Immature natural killer cell (primary cell): ENCODE results near the gene BNIP5. TPM values are rescaled to one million over a fixed set of nuclear protein-coding genes. Genes with fewer than 3 reads are reported as not detected.
A peak's percentile ranks its signal among the peaks of the same experiment; 100 is the strongest.

ENCODE experiments used
- DNase-seq, 3 donors: peaks; one replicate each; pipeline ENCODE4 v3.0.0; 2022; ENCODE audit warnings: mixed read lengths in 1 of 3
- H3K27ac Mint-ChIP-seq, 6 donors: one replicate each; pipeline ENCODE4 v1.8.0; 2020; ENCODE audit warnings: mixed read lengths in 6 of 6, mild to moderate bottlenecking in 5 of 6, inconsistent platforms in 4 of 6, moderate library complexity in 3 of 6
- H3K27me3 Mint-ChIP-seq, 3 donors: one replicate each; pipeline ENCODE4 v1.8.0; 2020 to 2021; ENCODE audit warnings: low read depth in 3 of 3, mild to moderate bottlenecking in 3 of 3, mixed read lengths in 3 of 3, moderate library complexity in 3 of 3, inconsistent platforms in 1 of 3
- H3K36me3 Mint-ChIP-seq, 3 donors: one replicate each; pipeline ENCODE4 v1.8.0; 2020; ENCODE audit warnings: mixed read lengths in 3 of 3, inconsistent platforms in 2 of 3, mild to moderate bottlenecking in 2 of 3
- H3K4me1 Mint-ChIP-seq, 2 donors: one replicate each; pipeline ENCODE4 v1.8.0; 2020; ENCODE audit warnings: inconsistent platforms in 2 of 2, mild to moderate bottlenecking in 2 of 2, mixed read lengths in 2 of 2, moderate library complexity in 1 of 2
- H3K4me3 Mint-ChIP-seq, 5 donors: one replicate each; pipeline ENCODE4 v1.8.0; 2020; ENCODE audit warnings: mild to moderate bottlenecking in 5 of 5, mixed read lengths in 5 of 5, inconsistent platforms in 3 of 5, moderate library complexity in 3 of 5
- H3K9me3 Mint-ChIP-seq, 6 donors: one replicate each; pipeline ENCODE4 v1.8.0; 2020; ENCODE audit warnings: mild to moderate bottlenecking in 6 of 6, mixed read lengths in 6 of 6, inconsistent platforms in 4 of 6, moderate library complexity in 3 of 6
- polyA plus RNA-seq, 3 donors: library from polyadenylated mRNA; unstranded; fragments of 300-500 nt; fragmentation: Illumina TruSeq; gene quantifications; one replicate each; pipeline ENCODE4 v1.2.3, GENCODE V29; 2021

The BNIP5 gene
- polyA plus RNA-seq, 3 donors from 2014 or later: not detected

DNA sequence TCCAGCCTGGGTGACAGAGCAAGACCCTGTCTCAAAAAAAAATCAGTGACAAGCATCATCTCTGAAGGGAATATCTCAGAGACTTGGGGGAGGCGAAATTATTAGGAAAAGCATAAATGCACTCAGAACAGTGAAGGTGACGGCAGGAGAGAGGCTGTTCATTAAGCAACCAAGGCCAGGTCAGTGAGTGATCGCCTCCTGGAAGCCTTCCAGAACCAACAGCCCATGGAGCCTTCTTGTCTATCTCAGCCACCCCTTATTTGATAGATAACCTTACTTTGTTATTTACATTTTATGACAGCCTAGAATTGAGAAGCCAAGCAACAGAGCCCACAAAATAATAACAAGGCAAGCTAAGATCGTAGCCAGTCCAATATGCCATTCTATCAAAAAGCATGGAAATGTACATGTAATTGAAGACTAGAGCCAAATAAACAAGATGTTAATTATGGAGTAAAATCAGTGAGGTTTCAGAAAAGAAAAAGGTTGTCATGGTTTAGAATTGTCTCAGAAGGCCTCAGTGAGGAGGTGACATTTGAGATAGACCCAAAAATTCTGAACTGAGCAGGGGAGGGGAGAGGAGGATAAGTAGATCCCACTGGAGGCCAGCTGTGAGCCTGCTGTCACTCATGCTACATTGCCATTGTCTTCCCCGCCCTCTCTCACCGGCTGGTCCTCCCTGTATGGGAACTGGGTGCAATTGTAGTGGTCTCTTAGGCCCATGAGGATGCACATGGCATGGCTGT lies 17.8 kb downstream of the BNIP5 start:
- H3K9me3 Mint-ChIP-seq: no peaks in the 10 kb centered on the region
- peaks cover 0 to 2% (median 2%) of the 10 kb centered on the region in 3 donors for H3K27me3 Mint-ChIP-seq
- H3K27ac Mint-ChIP-seq: peak overlapping the region in 1 of 6 donors; percentile 5
- no peak for DNase-seq
- H3K4me3 Mint-ChIP-seq: no peak overlapping the region
- H3K4me1 Mint-ChIP-seq: peaks cover 4 to 5% of the 10 kb centered on the region in 2 donors
- no peaks in the 10 kb centered on the region for H3K36me3 Mint-ChIP-seq

DNA sequence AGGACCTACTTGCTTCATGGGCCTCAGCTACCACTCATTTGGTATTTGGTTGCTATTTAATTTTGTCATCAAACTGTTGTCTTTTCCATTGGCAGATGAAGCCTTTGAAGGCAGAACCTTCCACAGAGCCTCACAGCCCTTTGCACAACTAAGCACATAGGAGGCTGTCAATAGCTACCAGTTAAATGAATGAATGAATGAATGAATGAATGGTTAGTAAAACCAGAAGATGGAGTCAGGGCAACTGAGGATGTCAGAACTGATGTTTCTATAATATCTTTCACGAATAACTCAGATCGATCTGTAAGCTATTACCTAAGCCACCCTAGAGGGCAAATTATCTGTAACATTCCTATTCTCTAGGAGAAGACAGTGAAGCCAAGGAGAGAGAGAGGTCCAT lies 19.1 kb downstream of the BNIP5 start:
- H3K4me3 Mint-ChIP-seq: no peak overlapping the region
- no peak for DNase-seq
- H3K4me1 Mint-ChIP-seq: peaks cover 4 to 5% of the 10 kb centered on the region in 2 donors
- peaks cover 2% of the 10 kb centered on the region in 3 donors for H3K27me3 Mint-ChIP-seq
- no peaks in the 10 kb centered on the region for H3K36me3 Mint-ChIP-seq
- H3K9me3 Mint-ChIP-seq: no peaks in the 10 kb centered on the region
- H3K27ac Mint-ChIP-seq: no peak overlapping the region

DNA sequence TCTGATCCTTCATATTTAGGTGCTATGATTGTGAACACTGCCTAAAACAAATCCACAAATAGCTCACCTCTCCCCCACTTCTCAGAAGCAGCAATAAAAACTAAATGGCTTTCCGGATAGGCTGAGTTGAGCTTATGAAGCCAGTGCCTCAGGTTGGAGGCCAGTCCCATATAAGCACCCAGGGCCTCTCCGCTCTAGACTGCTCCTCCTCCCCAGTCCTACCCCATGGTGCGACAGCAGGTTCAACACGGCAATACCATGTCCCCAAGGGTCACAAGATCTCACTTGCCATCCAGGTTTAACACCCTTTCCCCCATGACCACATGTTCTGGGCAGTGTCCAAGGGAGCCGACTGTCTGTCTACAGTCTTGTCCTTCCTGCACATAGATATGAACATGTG lies 20.8 kb downstream of the BNIP5 start:
- H3K27me3 Mint-ChIP-seq: peaks cover 2 to 3% (median 2%) of the 10 kb centered on the region in 3 donors
- H3K27ac Mint-ChIP-seq: no peak overlapping the region
- H3K4me1 Mint-ChIP-seq: peaks cover 4 to 5% of the 10 kb centered on the region in 2 donors
- H3K9me3 Mint-ChIP-seq: no peaks in the 10 kb centered on the region
- DNase-seq: no peak
- no peaks in the 10 kb centered on the region for H3K36me3 Mint-ChIP-seq
- H3K4me3 Mint-ChIP-seq: no peak overlapping the region

DNA sequence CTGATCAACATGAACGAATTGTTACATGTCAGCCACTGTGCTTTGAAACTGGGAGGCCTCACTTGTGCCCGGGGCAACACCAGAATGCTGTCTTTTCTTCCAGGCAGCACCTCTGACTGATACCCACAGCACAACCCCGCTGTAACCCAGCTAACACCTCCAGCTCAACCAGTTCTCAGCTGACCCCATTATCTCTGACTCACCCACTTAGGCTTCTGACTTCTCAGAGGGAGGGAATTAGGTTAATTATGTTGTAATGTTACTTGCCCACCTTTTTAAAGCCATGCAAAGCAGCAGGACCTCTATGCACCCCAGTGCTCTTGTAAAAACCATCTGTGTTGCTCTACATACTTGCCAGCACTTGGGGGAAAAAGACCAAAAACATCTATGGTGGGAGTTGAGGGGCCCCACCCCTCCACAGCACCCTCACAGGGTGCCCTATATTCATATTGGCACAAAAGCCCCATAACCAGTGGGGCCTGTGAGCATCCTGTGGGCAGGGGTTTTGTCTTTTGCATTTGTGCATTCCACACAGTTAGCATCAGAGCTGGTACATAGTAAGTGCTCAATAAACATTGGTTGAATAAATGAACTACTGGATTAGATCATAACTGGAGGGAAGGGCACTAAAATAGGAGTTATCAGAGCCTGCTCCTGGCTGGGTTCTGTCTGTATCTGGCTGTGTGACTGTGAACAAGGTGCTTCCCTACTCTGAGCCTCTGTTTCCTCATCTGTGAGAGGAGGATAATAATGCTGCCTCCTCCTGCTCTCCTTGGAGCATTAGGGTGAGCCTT lies 22.3 kb downstream of the BNIP5 start:
- Mint-ChIP-seq H3K27me3 (peaks cover 3 to 7% (median 3%) of the 10 kb centered on the region in 3 donors), H3K9me3 (no peaks in the 10 kb centered on the region), H3K36me3 (no peaks in the 10 kb centered on the region), H3K4me3 (peak overlapping the region in 2 of 5 donors; percentile 6 to 11), H3K27ac (peak overlapping the region in 3 of 6 donors; percentile 60 to 86 (median 66)), H3K4me1 (peaks cover 4 to 5% of the 10 kb centered on the region in 2 donors)
- DNase-seq: peak in 1 of 3 donors; percentile 55

DNA sequence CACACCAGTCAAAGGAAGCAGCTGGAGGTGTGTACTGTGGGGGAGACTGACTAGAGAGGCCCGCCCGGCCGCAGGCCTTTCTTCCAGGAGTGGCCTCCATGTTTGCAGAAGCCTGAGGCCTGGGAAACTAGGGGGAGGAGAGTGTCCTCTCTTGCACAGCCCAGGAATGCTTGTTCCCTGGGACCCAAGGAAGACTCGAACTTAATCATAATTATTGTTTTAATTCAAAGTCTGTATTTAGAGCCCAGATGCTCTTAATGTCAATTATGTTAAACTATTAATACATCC lies 23.1 kb downstream of the BNIP5 start:
- Mint-ChIP-seq H3K4me3 (no peak overlapping the region), H3K4me1 (peaks cover 4 to 5% of the 10 kb centered on the region in 2 donors), H3K27ac (peak overlapping the region in 1 of 6 donors; percentile 66), H3K27me3 (peaks cover 3 to 7% (median 5%) of the 10 kb centered on the region in 3 donors), H3K36me3 (no peaks in the 10 kb centered on the region), H3K9me3 (no peaks in the 10 kb centered on the region)
- DNase-seq: no peak

DNA sequence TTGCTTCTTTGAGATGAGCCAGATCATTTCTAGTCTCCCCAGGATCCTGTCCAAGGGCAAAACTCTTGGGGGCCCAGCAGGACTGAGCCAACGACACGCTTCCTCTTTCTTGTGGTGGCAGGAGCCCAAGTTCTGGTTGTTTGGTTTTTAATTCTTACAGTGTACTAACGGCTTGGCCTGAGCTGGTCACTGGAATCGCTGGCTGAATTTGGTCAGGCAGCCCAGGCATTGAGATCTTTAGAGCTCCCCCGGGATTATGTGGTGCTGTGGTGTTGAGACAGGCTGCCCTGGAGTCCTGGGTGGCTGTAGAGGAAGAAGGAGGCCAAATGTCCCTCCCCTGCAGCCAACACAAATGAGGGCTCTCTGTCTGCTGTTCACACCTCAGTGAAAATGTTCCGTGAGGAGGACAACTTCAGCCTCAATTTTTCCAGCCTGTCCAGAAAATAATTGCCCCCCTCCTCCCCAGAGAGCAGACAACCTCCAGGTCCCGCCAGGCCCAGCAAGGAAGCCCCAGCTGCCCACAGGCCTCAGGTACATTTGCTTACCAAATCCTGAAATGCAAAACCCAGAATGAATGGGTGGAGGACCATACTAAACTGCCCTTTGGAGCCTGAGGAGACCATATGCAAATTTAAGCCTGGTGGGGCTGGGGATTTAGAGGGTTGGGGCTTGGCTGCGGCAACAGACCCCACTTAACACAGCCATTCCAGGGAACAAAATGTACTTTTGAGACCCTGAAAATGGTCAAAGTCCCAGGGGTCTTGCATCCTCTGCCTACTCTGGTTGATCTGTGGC lies 23.6 kb downstream of the BNIP5 start:
- Mint-ChIP-seq H3K27me3 (peaks cover 3 to 7% (median 7%) of the 10 kb centered on the region in 3 donors), H3K4me3 (no peak overlapping the region), H3K36me3 (no peaks in the 10 kb centered on the region), H3K9me3 (no peaks in the 10 kb centered on the region), H3K27ac (no peak overlapping the region), H3K4me1 (peaks cover 4 to 5% of the 10 kb centered on the region in 2 donors)
- no peak for DNase-seq

DNA sequence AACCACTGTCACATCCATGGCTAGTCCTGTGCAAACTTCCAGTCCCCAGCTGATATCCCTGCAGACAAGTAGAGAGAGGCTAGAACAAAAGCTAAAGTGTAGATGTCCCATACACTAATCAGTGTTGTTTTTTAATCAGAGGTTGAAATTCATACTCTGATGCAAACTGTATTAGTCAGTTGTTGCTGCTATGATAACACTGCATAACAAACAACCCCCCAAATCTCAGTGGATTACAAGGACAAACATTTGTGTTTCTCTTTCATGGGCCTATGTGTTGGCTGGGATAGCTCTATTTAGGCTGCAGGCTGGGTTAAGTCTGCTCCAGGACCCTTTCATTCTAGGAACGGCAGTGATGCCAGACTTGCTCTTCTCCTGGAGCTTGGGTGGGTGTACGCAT lies 26.8 kb downstream of the BNIP5 start:
- H3K4me1 Mint-ChIP-seq: peaks cover 4 to 5% of the 10 kb centered on the region in 2 donors

DNA sequence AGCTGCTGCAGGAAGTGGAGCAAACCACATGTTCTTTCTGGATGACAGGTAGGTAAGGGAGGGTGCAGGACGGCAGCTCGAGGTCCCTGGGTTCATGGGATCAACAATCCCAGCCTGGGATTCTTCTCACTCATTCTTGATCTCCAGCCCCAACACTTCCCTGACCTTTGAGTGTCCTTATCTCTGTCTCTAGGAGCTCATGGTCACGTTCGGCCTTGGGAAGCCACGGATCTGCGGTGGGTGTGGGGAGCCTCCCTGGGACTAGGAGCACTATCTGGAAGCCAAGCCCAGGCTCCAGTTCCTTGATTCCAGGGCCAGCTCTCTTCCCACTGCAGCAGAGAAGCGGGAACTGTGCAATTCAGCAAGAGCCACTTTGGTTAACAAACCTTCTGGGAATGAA lies 27.5 kb downstream of the BNIP5 start:
- DNase-seq: no peak
- Mint-ChIP-seq H3K27ac (peak overlapping the region in 1 of 6 donors; percentile 12), H3K4me3 (no peak overlapping the region), H3K36me3 (no peaks in the 10 kb centered on the region), H3K9me3 (no peaks in the 10 kb centered on the region), H3K4me1 (peaks cover 2 to 3% of the 10 kb centered on the region in 2 donors), H3K27me3 (peaks cover 3 to 10% (median 5%) of the 10 kb centered on the region in 3 donors)

More for the DNA sequence above, 26.8 kb downstream of the BNIP5 start:
- Mint-ChIP-seq H3K36me3 (no peaks in the 10 kb centered on the region), H3K27ac (no peak overlapping the region), H3K4me3 (no peak overlapping the region), H3K9me3 (no peaks in the 10 kb centered on the region), H3K27me3 (peaks cover 3 to 10% (median 5%) of the 10 kb centered on the region in 3 donors)
- DNase-seq: no peak

DNA sequence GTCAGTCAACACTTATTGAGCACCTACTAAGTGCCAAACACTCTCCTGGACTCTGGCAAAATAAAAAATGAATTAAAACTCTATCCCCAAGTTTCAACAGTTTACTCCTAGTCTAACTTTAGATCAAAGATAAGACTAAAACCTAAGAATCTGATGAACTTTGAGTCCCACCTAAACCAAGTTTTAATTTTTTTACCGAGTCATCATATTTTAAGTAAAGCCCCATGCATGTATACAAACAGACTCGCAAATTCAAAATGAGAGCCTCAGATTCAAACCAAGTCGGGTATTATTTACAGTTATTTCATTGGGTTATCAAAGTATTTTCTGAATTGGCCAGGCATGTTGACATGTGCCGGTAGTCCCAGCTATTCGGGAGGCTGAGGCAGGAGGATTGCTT lies 28.2 kb downstream of the BNIP5 start:
- no peaks in the 10 kb centered on the region for H3K4me1 Mint-ChIP-seq
- H3K27me3 Mint-ChIP-seq: peaks cover 3 to 10% (median 5%) of the 10 kb centered on the region in 3 donors
- H3K4me3 Mint-ChIP-seq: no peak overlapping the region
- no peak overlapping the region for H3K27ac Mint-ChIP-seq
- no peak for DNase-seq
- no peaks in the 10 kb centered on the region for H3K9me3 Mint-ChIP-seq
- no peaks in the 10 kb centered on the region for H3K36me3 Mint-ChIP-seq

DNA sequence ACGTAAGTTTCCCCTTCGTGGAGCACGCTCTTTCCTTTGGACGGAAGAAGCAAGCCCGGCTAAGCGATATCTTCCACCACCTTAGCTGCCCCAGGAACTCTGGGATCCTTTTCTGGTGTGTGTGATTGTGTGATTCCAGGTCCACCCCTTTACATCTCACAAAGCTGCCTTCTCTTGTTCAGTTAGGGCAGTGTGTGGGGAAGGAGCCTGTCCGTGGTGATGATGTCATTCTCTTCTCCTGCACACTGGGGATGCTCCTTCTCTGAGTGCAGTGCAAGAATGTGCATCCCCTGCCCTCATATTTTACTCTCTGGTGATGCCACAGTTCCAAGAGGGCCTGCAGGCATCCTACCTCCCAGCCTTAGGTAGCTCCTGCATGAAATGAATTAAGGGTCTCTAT lies 30.3 kb downstream of the BNIP5 start:
- peaks cover 8% of the 10 kb centered on the region in 2 donors for H3K4me1 Mint-ChIP-seq
- no peak for DNase-seq
- no peak overlapping the region for H3K4me3 Mint-ChIP-seq
- H3K27ac Mint-ChIP-seq: no peak overlapping the region
- peaks cover 2 to 14% (median 5%) of the 10 kb centered on the region in 3 donors for H3K27me3 Mint-ChIP-seq
- no peaks in the 10 kb centered on the region for H3K9me3 Mint-ChIP-seq
- H3K36me3 Mint-ChIP-seq: no peaks in the 10 kb centered on the region

DNA sequence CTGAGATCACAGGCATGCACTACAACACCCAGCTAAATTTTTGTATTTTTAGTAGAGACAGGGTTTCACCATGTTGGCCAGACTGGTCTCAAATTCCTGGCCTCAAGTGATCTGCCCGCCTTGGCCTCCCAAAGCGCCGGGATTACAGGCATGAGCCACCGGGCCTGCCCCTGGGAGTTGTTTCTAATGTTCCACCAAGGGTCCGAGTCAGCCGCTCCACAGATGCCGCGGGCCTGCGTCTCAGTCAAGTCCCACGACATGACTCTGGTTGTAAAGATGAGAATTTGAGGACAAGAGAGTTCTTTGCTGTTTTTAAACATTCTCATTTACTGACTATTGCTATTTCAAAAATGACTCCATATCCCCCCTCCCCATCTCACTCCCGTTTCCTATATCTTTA lies 30.8 kb downstream of the BNIP5 start:
- Mint-ChIP-seq H3K4me1 (peaks cover 8% of the 10 kb centered on the region in 2 donors), H3K4me3 (no peak overlapping the region), H3K27ac (no peak overlapping the region), H3K9me3 (no peaks in the 10 kb centered on the region), H3K27me3 (peaks cover 2 to 18% (median 5%) of the 10 kb centered on the region in 3 donors), H3K36me3 (no peaks in the 10 kb centered on the region)
- no peak for DNase-seq

DNA sequence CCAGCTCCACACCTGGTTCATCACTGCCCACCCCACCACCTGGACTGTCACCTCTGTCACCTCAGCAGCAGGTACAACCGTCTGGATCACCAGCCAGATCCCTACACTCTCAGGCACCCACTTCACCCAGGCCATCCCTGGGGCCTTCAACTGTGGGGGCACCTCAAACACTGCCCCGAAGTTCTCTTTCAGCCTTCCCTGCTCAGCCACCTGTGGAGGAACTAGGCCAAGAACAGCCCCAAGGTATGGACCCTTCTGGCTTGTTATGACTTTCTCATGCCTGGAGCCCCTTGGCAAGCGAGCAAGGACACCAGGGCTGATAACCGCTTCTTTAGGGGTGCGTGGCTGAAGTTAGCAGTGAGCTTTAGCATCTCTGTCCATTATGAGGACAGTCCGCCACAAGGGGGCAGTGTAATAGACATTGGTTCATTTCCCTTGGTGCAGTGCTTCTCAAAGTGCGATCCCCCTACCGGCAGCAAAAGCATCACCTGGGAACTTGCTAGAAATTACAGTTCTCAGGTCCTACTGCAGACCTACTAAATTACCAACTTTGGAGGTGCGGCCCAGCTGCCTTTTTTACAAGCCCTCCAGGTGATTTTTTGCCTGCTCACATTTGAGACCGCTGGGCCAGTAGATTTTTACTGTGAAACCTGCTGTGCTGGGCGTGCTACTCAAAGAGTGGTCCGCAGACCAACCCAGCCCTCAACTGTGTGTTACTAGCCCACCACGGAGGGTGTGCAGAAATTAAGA lies 34.3 kb downstream of the BNIP5 start:
- Mint-ChIP-seq H3K9me3 (no peaks in the 10 kb centered on the region), H3K27ac (peak overlapping the region in 1 of 6 donors; percentile 23), H3K4me3 (no peak overlapping the region), H3K27me3 (peaks cover 2 to 22% (median 4%) of the 10 kb centered on the region in 3 donors), H3K36me3 (no peaks in the 10 kb centered on the region), H3K4me1 (peaks cover 8% of the 10 kb centered on the region in 2 donors)
- peak; percentile 79 to 87 (median 85) for DNase-seq

DNA sequence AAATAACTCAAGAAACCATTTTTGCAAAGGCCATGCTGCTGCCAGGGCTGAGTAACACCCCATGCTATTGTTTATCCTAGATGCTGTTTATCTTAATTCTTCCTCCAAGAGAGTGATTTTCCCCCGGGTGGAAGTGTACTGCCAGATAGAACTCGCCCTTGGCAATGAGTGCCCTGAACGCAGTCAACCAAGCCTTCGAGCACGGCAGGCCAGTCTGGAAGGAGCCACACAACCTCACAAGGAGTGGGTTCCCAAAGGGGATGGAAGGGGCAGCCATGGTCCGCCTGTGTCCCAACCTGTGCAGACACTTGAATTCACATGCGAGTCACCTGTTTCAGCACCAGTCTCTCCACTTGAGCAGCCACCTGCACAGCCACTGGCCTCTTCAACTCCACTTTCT lies 34.9 kb downstream of the BNIP5 start:
- no peak overlapping the region for H3K27ac Mint-ChIP-seq
- H3K4me1 Mint-ChIP-seq: peaks cover 8% of the 10 kb centered on the region in 2 donors
- DNase-seq: no peak
- no peaks in the 10 kb centered on the region for H3K36me3 Mint-ChIP-seq
- no peak overlapping the region for H3K4me3 Mint-ChIP-seq
- H3K9me3 Mint-ChIP-seq: no peaks in the 10 kb centered on the region
- peaks cover 2 to 22% (median 4%) of the 10 kb centered on the region in 3 donors for H3K27me3 Mint-ChIP-seq
